HepG2 (cell line): ENCODE measurements around the gene MASP2. TPM values are rescaled to one million over a fixed set of nuclear protein-coding genes. Genes with fewer than 3 reads are reported as not detected.

Experiments
- ATAC-seq: fragments of 200-7000 bp; cut with Tn5 transposase; 3 replicates; pipeline ENCODE4 v1.9.1; 2020; ENCODE audit warnings: mild to moderate bottlenecking, moderate library complexity
- BruUV-seq: library from RNA; stranded (reverse); fragments of 400-500 nt; replicated peaks from 2 replicates; lab custom pipeline; 2021; lab: Mats Ljungman, UMichigan
- CTCF ChIA-PET: fragments of 300-600 bp; formaldehyde crosslinking; extraction: SDS; loops from one replicate; lab custom pipeline; 2021; ENCODE audit warnings: low total read pairs, inconsistent platforms, low intra/inter-chr PET ratio; lab: Yijun Ruan, JAX
- POLR2A ChIA-PET: fragments of 350-600 bp; sonication (Branson Sonifier 250); formaldehyde crosslinking; loops from one replicate; lab custom pipeline; 2020; ENCODE audit warnings: antibody characterized with exemption, inconsistent platforms; lab: Yijun Ruan, JAX
- DNase-seq: peaks from one replicate; pipeline ENCODE4 v3.0.0-alpha.2; 2015; ENCODE audit warnings: low spot score
- FAIRE-seq: peaks from 3 replicates; lab custom pipeline; 2011; peaks lifted over from hg19 to GRCh38; lab: Jason Lieb, UNC
- H2AFZ ChIP-seq: one replicate; pipeline ENCODE4 v1.6.1; 2011; ENCODE audit warnings: low read length, inconsistent platforms
- H3K27ac ChIP-seq: fragments of 300-600 bp; 3 replicates; pipeline ENCODE4 v1.8.0; 2011; ENCODE audit warnings: mixed run types, mild to moderate bottlenecking, mixed read lengths, low read length, inconsistent platforms; ENCODE audit not compliant: insufficient read depth; ENCODE audit errors: extremely low read length
- H3K27me3 ChIP-seq, 2 experiments: fragments of 200-600 bp in 1 of 2; 2 replicates in 1 of 2; 3 replicates in 1 of 2; pipeline versions ENCODE4 v1.6.0 to v1.8.0; 2011; ENCODE audit warnings: low read length in 2 of 2, mild to moderate bottlenecking in 2 of 2, moderate library complexity in 2 of 2, inconsistent platforms in 1 of 2; ENCODE audit not compliant: insufficient read depth in 2 of 2, control insufficient read depth in 1 of 2
- H3K36me3 ChIP-seq, 2 experiments: fragments of 200-600 bp in 1 of 2; replicated peaks in 1 of 2; 2 replicates in 1 of 2; 3 replicates in 1 of 2; pipeline versions ENCODE4 v1.5.1 to v1.8.0; 2011; ENCODE audit warnings: low read length in 2 of 2, inconsistent platforms in 1 of 2; ENCODE audit not compliant: insufficient read depth in 2 of 2, control insufficient read depth in 1 of 2
- H3K4me1 ChIP-seq: 2 replicates; pipeline ENCODE4 v1.5.1; 2012; ENCODE audit warnings: low read length, inconsistent platforms; ENCODE audit not compliant: insufficient read depth
- H3K4me2 ChIP-seq: 2 replicates; pipeline ENCODE4 v1.6.0; 2011; ENCODE audit warnings: low read depth, low read length, inconsistent platforms
- H3K4me3 ChIP-seq, 3 experiments: fragments of 200-600 bp in 1 of 3; sonication (generic), shearing (Covaris generic) in 1 of 3; replicated peaks in 1 of 3; 2 replicates each; pipeline ENCODE4 v1.5.1; 2011 to 2016; ENCODE audit warnings: low read length in 3 of 3, inconsistent platforms in 2 of 3, low read depth in 2 of 3, mild to moderate bottlenecking in 2 of 3, control low read depth in 1 of 3, mixed read lengths in 1 of 3; ENCODE audit not compliant: insufficient read depth in 1 of 3
- H3K79me2 ChIP-seq: one replicate; pipeline ENCODE4 v1.6.1; 2011; ENCODE audit warnings: low read length, inconsistent platforms; ENCODE audit not compliant: insufficient read depth
- H3K9ac ChIP-seq: 2 replicates; pipeline ENCODE4 v1.6.0; 2011; ENCODE audit warnings: mild to moderate bottlenecking, low read depth, low read length, inconsistent platforms; ENCODE audit not compliant: insufficient read depth
- H3K9me3 ChIP-seq: 2 replicates; pipeline ENCODE4 v1.5.1; 2012; ENCODE audit warnings: mild to moderate bottlenecking, low read length
- H4K20me1 ChIP-seq: 2 replicates; pipeline ENCODE4 v1.6.0; 2011; ENCODE audit warnings: inconsistent platforms, mild to moderate bottlenecking, low read length, moderate library complexity; ENCODE audit not compliant: insufficient read depth
- AGO1 ChIP-seq: fragments of 200-400 bp; formaldehyde crosslinking; IDR thresholded peaks from 2 replicates; pipeline ENCODE4 v1.6.1; 2017; ENCODE audit warnings: mild to moderate bottlenecking, low read depth, low read length, moderate library complexity; ENCODE audit not compliant: poor library complexity, severe bottlenecking
- CENPBD1 ChIP-seq: sonication (generic); formaldehyde crosslinking; IDR thresholded peaks from 2 replicates; pipeline ENCODE4 v1.8.0; 2022; ENCODE audit warnings: missing genetic modification reagents, low read depth, mild to moderate bottlenecking, borderline replicate concordance
- DR1 ChIP-seq: sonication (generic); formaldehyde crosslinking; IDR thresholded peaks from 2 replicates; pipeline ENCODE4 v1.8.0; 2021; ENCODE audit warnings: mild to moderate bottlenecking, missing genetic modification reagents, inconsistent platforms
- GATAD1 ChIP-seq: IDR thresholded peaks from 2 replicates; pipeline ENCODE4 v1.6.1; 2016; ENCODE audit warnings: missing genetic modification reagents, missing compliant biosample characterization
- HINFP ChIP-seq: sonication (generic); formaldehyde crosslinking; IDR thresholded peaks from 2 replicates; pipeline ENCODE4 v1.4.0; 2020; ENCODE audit warnings: low read depth, mild to moderate bottlenecking, missing genetic modification reagents
- KDM3A ChIP-seq: IDR thresholded peaks from 2 replicates; pipeline ENCODE4 v1.6.1; 2018; ENCODE audit warnings: low read depth, missing compliant biosample characterization
- NCOA1 ChIP-seq: sonication (generic); formaldehyde crosslinking; IDR thresholded peaks from 2 replicates; pipeline ENCODE4 v1.9.0; 2021; ENCODE audit warnings: missing genetic modification reagents
- NR2F1 ChIP-seq, 2 experiments: fragments of 450-650 bp in 1 of 2; formaldehyde crosslinking in 1 of 2; IDR thresholded peaks; 2 replicates each; pipeline versions ENCODE4 v1.5.0 to v1.6.1; 2016 to 2020; ENCODE audit warnings: mild to moderate bottlenecking in 1 of 2, missing compliant biosample characterization in 1 of 2, missing genetic modification reagents in 1 of 2, moderate library complexity in 1 of 2
- PATZ1 ChIP-seq: sonication (generic); formaldehyde crosslinking; IDR thresholded peaks from 2 replicates; pipeline ENCODE4 v1.4.0; 2020; ENCODE audit warnings: missing genetic modification reagents
- POLR2A ChIP-seq, 2 experiments: IDR thresholded peaks; 2 replicates each; pipeline ENCODE4 v1.6.1; 2011; ENCODE audit warnings: low read depth in 2 of 2, low read length in 2 of 2, mild to moderate bottlenecking in 1 of 2, moderate library complexity in 1 of 2; ENCODE audit not compliant: insufficient read depth in 1 of 2
- RBFOX2 ChIP-seq: fragments of 200-400 bp; formaldehyde crosslinking; IDR thresholded peaks from 2 replicates; pipeline ENCODE4 v1.6.1; 2017; ENCODE audit warnings: low read depth, mild to moderate bottlenecking, low read length
- RBM22 ChIP-seq: fragments of 200-400 bp; formaldehyde crosslinking; optimal IDR thresholded peaks from 2 replicates; pipeline ENCODE3; 2017; ENCODE audit warnings: mild to moderate bottlenecking, low read length, moderate library complexity
- SMARCE1 ChIP-seq: fragments of 450-650 bp; IDR thresholded peaks from 2 replicates; pipeline ENCODE4 v1.6.1; 2017; ENCODE audit warnings: borderline replicate concordance
- SRSF9 ChIP-seq: fragments of 200-400 bp; formaldehyde crosslinking; IDR thresholded peaks from 2 replicates; pipeline ENCODE4 v1.6.1; 2018; ENCODE audit warnings: borderline replicate concordance, mild to moderate bottlenecking, low read depth, low read length; ENCODE audit not compliant: insufficient read depth, poor library complexity, severe bottlenecking
- ZFP36L1 ChIP-seq: sonication (generic); formaldehyde crosslinking; IDR thresholded peaks from 2 replicates; pipeline ENCODE4 v1.8.0; 2022; ENCODE audit warnings: mild to moderate bottlenecking, missing genetic modification reagents, moderate library complexity
- ZFP90 ChIP-seq: sonication (generic); formaldehyde crosslinking; IDR thresholded peaks from 2 replicates; pipeline ENCODE4 v1.8.0; 2022; ENCODE audit warnings: missing genetic modification reagents, mild to moderate bottlenecking, inconsistent platforms, borderline replicate concordance
- ZKSCAN1 ChIP-seq: fragments of 150-350 bp; IDR thresholded peaks from 2 replicates; pipeline ENCODE4 v1.6.1; 2014; ENCODE audit warnings: low read length
- ZNF766 ChIP-seq: sonication (generic); formaldehyde crosslinking; IDR thresholded peaks from 2 replicates; pipeline ENCODE4 v1.5.0; 2020; ENCODE audit warnings: missing genetic modification reagents, borderline replicate concordance
- ZNF883 ChIP-seq: sonication (generic); formaldehyde crosslinking; IDR thresholded peaks from 2 replicates; pipeline ENCODE4 v1.5.1; 2020; ENCODE audit warnings: mild to moderate bottlenecking, missing genetic modification reagents; ENCODE audit errors: not compliant biosample characterization
- ZSCAN30 ChIP-seq: sonication (generic); formaldehyde crosslinking; IDR thresholded peaks from 2 replicates; pipeline ENCODE4 v1.5.0; 2020; ENCODE audit warnings: mild to moderate bottlenecking, missing genetic modification reagents
- ZZZ3 ChIP-seq: sonication (generic); formaldehyde crosslinking; IDR thresholded peaks from 2 replicates; pipeline ENCODE4 v1.4.0; 2020; ENCODE audit warnings: missing genetic modification reagents, mild to moderate bottlenecking, borderline replicate concordance
- WGBS: methylation state at CpG from one replicate; pipeline ENCODE4 v1.1.6; 2017; ENCODE audit warnings: low lambda C conversion rate; 5-methylcytosine and 5-hydroxymethylcytosine counted together
- in situ Hi-C: cut with HindIII; loops from 2 replicates; pipeline ENCODE4 v1.10.0; 2017; ENCODE audit warnings: low pct_unique_long_range_greater_than_20kb; ENCODE audit not compliant: extremely low pct_ligation_motif_present
- intact Hi-C: fragments of 100-400 bp; cut with micrococcal nuclease; formaldehyde crosslinking; loops from one replicate; pipeline ENCODE4 v1.10.0; 2022; ENCODE audit not compliant: unreplicated experiment
- polyA plus RNA-seq, 8 experiments: library from polyadenylated mRNA; depleted of rRNA in 3 of 8; stranded (reverse) in 7 of 8; unstranded in 1 of 8; fragments of >200 nt; fragmentation: Illumina TruSeq in 4 of 8; extraction: Trizol in 4 of 8; gene quantifications; 2 replicates each; pipeline versions ENCODE4 v1.2.1 to v1.2.3, GENCODE V29; 2011 to 2016; ENCODE audit warnings: low read depth in 4 of 8, missing spikeins in 1 of 8, mixed read lengths in 1 of 8; ENCODE audit not compliant: insufficient read depth in 1 of 8
- total RNA-seq, 5 experiments: library from RNA; depleted of rRNA; stranded (reverse); fragments of >200 nt; fragmentation: Illumina TruSeq; extraction: Trizol; gene quantifications; 2 replicates each; pipeline ENCODE4 v1.2.3, GENCODE V29; 2016; ENCODE audit warnings: low read depth in 1 of 5

MASP2 gene
- total and polyA plus RNA-seq, 2 of the 13 experiments (the other 11 are each of a cell fraction or from before 2014, with no cell fraction given) = 7.1 to 11.8 TPM

- ChIA-PET CTCF (no interaction called here), POLR2A (no interaction called here)
- in situ Hi-C loops = loop anchor here (25.0 kb wide), 1 partner anchor 594 kb away; no protein-coding TSS in a partner anchor
- no peaks in the 10 kb centered on the region for H4K20me1 ChIP-seq
- FAIRE-seq (no peak), DNase-seq (no peak), ATAC-seq (no peak)
- 59% methylated on average over 12 of the region's 19 CpGs for WGBS
- no peaks in the 10 kb centered on the region for H3K9me3 ChIP-seq
- no peaks in the 10 kb centered on the region for H3K36me3 ChIP-seq
- no peaks in the 10 kb centered on the region for H3K27me3 ChIP-seq
- H3K79me2 ChIP-seq = no peaks in the 10 kb centered on the region
- peaks cover 28% of the 10 kb centered on the region for H3K4me1 ChIP-seq
- no peak overlapping the region for H3K4me2 ChIP-seq
- H3K9ac ChIP-seq = no peak overlapping the region
- H2AFZ ChIP-seq = no peak overlapping the region
- H3K27ac ChIP-seq = no peak overlapping the region
- BruUV-seq = no TSS peak
- intact Hi-C loops = no loop called here
- no peak overlapping the region for H3K4me3 ChIP-seq
- no peak for TF ChIP-seq ZFP36L1 (CRISPR knock-in tag)
- no peak for TF ChIP-seq NR2F1 (CRISPR knock-in tag; IDR thresholded peaks at IDR 0.05)
- 0 out of 2 replicates have a peak, but pooled peaks have one; percentile 22 for TF ChIP-seq RBFOX2
- no peak for TF ChIP-seq ZKSCAN1
- TF ChIP-seq POLR2A (IDR thresholded peaks at IDR 0.05; ENCODE audit: insufficient read depth in 1 of 2, low read depth in 2 of 2, low read length in 2 of 2) = peak; percentile 9 to 35; a peak in 2 of 4 replicates
- TF ChIP-seq ZZZ3 (CRISPR knock-in tag) = no peak
- no peak for TF ChIP-seq ZSCAN30
- no peak for TF ChIP-seq ZNF883
- TF ChIP-seq ZNF766 (CRISPR knock-in tag) = no peak
- no peak for TF ChIP-seq KDM3A (CRISPR knock-in tag)
- no peak for TF ChIP-seq CENPBD1
- peak; percentile 84 for TF ChIP-seq AGO1
- no peak for TF ChIP-seq ZFP90 (CRISPR knock-in tag)
- no peak for TF ChIP-seq NCOA1
- TF ChIP-seq HINFP (CRISPR knock-in tag) = no peak
- TF ChIP-seq GATAD1 = no peak
- TF ChIP-seq PATZ1 = no peak
- no peak for TF ChIP-seq DR1 (CRISPR knock-in tag)
- TF ChIP-seq SMARCE1 = no peak
- peak; percentile 34 for TF ChIP-seq RBM22
- TF ChIP-seq SRSF9 = no peak
These were observed 3.8 kb downstream of the MASP2 start for GRCh38 chr1:11042995-11043874.
